DMS79 (cell line): ENCODE results near the gene SPATA16.

ENCODE experiments used
- DNase-seq: peaks from one replicate; lab custom pipeline; 2025; lab: John Stamatoyannopoulos, UW

The SPATA16 gene

DNA sequence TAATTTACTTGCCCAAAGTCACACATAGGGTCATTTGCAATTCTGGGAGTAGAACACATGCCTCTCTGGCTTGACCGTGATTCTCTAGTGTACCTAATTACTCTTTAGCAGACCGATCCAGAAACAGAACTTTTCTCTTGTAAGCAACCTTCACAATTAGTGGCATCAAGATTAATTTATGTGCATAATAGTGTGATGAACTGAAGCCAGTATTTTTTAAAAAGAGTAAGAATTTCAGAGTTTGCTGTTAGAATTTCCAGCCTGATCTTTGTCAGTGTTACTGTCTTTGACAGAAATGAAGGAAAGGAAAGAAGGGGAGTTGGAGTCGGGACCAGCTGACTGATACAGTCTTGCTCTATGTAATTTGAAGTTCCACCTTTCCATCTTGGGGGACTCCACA is 137.1 kb downstream of the SPATA16 start:
- DNase-seq: no peak

DNA sequence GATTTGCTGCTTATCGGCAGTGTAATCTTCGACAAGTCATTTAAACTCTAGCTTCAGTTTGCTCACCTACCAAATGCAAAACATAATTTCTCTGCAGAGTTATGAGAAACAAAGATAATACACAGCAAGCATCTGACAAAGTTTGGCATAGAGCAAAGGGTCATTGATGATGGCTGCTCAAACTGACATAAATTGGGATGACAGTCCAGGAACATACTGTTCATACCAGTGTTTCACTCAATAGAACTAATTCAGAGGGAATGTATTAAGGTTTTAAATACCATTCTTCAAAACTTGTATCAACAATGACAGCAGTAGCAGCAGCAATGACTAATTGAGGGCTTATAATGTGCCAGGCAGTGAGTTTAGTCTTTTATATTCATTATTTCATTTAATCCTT is 137.6 kb downstream of the SPATA16 start:
- DNase-seq: no peak

DNA sequence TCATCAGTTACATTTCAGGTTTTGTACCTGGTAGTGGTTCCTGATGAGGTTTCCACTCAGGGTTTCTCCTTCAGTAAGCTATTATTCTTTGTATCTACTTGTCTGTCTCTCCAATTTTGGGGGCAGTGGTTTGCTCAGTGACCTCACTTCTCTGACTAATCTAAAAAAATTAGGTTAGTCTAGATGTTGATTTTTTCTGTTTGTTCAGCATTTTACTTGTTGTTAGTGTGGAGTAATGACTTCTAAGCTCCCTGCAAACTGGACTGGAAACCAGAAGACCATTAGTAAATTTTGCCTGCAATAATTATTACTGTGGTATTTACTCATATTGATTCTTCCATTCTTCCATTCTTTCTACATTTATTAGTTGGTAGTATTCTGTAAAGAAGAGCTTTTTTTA is 139.4 kb downstream of the SPATA16 start:
- DNase-seq: no peak

DNA sequence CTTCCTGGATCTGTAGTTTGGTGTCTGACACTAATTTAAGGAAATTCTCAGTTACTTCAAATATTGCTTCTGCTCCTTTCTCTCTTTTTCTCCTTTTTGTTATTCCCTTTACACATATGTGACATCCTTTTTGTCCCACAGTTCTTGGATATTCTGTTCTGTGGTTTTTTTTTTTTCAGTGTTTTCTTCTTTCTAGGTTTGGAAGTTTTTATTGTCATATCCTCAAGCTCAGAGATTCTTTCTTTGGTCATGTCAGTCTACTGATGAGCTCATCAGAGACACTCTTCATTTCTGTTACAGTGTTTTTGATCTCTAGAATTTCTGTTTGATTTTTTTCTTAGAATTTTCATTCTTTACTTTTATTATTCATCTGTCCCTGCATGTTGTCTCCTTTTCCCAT is 140.5 kb downstream of the SPATA16 start:
- DNase-seq: no peak

DNA sequence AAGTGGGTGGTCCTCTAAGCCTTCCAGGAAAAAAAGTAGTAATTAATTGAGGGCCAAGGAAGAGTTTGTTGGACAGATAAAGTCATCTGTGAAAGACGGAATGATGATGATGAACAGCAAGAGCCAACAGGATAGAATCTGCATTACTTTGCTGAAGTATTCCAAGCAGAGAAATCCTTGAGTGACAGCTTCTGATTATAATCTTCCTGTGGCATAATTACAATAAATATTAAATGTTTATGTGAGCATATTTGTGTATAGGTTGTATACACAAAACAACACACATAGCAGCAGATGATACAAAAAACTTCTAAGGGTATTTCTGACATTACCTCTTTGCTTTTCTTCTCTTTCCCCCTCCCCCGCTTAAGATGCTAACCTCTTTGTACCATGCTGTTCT is 147.6 kb downstream of the SPATA16 start:
- no peak for DNase-seq

DNA sequence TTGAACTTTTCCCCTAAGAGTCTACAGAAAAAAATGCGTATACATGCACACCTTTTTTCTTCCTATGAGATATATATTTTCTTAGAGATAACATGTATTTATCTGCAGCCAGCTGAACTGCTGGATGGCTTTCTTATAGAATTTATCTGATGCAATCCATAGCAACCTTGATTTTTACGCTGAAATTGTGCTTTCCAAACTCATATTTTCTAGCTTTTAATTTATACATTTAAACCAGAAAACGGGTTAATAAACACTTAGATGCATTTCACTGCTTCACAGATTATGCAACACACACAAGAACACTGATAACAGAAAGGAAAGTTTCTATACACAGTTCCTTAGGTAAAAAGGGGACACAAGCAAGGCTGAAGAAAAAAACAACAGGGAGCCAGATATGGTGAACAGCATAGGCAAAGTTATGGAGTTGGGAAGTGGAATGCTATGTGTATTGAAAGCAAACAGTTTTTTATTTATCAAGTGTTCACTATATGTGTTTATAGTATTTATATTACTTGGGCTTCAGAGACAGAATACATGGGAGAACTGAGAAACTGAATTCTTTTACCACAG is 149.5 kb downstream of the SPATA16 start:
- no peak for DNase-seq

DNA sequence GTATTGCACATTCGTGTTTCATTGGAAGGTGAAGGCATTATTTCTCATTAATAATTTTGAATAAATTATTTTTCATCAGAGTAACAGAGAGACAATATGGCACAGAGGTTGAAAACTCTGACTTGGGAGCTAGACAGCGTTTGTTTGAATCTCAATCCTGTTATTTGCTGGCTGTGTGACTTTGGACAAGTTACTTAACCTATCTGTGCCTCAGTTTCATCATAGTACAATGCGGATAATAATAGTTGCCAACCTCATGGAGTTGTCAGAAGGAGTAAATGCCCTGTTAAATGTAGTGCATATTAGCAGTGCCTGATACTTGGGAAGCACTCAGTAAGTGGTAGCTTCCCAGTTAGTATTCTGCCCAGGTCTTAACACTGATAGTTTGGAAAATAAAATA is 151.7 kb downstream of the SPATA16 start:
- DNase-seq: no peak

DNA sequence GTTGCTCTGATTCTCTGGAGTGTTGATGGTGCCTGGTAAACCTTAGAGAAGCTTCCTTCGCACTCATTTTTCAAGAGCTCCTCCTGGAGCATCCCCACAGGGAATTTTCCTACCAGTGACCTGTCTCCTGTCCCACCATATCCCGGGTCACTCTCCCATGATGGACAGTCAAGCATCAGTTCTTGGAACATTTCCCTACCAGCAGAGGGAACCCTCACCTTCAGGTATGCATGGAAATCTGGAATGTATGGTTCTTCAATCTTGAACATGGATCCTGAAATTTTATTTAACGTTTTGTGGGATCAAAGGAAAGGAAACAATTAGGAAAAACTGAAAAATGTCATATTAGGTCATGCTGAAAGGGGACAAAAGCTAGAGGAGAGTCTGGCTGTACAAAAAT is 153.8 kb downstream of the SPATA16 start:
- DNase-seq: no peak

DNA sequence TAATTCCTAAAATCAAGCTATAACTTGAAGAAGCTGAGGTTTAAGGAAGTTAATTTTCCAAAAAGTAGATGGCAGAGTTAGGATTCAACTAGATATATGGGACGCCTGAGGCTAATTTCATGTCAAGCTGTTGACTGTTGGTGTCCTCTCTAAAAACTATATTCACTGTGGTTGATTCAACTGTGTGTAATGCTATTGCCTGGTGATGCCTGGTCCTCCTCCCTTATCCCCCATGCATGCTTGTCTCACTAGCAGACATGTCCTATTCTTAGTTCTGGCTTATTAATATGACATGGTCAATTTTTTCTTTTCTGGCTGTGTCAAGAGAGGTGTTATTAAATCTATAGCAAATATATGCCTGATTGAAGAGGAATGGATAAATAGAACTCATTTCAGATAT is 156.1 kb downstream of the SPATA16 start:
- no peak for DNase-seq

DNA sequence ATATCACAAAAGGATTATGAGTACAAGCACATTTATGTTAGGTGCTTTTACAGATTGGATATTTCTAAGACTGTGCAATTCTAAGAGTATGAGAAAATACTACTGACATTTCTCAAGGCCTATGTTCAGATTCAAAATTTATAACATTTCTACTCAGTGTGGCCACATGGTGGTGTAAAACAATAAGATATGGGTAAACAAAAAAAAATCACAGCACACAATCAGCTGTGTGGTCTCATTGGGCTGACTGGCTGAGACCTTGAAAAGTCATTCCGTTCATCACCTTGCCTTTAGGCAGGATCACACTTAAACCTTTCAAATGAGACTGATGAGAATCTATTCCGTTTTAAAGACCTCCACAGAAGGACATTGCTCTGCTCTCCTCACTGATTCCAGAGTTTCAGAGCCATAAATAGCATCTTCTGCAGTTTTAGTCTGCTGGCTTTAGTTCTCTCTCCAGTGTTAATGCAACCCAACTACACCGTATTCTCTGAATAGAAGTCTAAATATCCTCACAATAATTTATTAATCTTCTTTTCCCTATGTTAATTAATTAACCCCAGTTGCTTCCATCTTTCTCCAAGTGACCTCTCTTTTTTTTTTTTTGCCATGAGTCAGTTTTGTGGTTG is 158.2 kb downstream of the SPATA16 start:
- no peak for DNase-seq

DNA sequence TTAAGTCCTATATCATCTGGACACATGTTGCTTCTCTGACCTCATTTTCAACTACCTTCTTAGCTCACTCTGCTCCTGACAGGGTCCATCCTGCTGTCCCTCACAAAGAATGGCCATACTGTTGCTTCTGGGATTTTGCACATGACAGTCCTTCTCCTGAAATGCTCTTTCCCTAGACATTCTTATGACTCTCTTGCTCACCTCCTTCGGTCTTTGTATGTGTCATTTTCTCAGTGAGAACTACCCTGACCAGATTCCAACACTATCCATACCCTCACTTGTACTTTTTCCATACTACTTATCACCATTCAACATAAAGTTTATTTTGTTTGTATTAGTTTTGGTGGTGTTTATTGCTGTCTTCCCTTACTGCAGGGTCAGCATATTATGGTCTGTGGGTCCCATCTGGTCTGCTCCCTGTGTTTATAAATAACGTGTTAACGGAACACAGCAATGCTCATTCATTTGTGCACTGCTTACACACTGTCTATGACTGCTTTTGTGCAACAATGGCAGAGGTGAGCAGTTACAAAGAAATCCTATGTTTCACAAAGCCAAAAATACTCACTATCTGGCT is 159.5 kb downstream of the SPATA16 start:
- no peak for DNase-seq

DNA sequence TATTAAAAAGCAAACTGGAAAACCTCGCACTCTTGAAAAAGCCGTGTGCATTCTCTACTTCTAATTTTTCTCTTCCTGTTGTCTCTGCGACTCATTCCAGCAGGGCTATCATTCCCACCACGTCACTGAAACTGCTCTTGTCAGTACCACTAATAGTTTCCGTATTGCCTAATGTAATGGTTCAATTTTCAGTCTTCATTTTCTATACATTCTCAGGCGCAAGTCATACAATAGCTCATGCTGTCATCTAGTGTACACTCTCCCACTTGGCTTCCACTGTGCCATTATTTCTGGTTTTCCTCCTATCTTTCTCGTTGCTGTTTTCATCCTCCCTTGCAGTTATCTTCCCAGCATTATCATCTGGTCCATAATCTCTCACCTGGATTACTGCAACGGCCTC is 160.2 kb downstream of the SPATA16 start:
- no peak for DNase-seq

DNA sequence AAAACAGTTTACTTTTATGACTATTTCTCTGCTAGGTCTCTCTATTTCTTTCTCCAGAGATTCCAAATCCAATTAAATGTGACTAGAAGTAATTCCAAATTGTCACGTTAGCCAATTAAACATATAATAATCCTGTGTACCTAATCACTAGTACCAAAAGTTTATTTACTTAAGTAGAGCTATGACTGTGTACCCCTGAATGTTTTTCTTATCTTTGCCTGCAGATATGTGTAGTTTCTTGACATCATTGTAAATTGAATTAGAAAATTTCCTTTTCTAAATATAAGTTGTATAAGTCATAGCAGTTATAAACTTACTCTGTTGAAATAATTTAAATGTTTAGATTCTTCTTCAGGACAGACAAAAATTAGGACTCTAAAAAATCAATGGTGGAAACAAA is 163.3 kb downstream of the SPATA16 start:
- DNase-seq: no peak

DNA sequence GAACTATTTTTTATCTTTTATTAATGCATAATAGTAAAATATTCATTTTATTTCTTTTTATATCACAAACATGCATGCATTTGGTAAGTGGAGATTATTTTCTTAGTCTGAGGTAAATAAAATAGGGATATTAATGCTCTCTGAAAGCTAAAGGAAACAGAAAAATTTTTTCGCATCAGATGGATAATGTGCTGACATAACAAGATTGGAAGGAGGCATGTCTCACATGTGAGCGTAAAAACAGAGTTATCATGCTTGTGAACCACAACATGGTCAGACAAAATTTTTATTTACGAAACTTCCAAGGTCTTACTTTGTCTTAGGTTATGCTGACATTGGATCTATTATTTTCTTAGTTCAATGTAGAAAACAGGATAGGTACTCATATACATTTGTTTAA is 166.1 kb downstream of the SPATA16 start:
- DNase-seq: no peak

DNA sequence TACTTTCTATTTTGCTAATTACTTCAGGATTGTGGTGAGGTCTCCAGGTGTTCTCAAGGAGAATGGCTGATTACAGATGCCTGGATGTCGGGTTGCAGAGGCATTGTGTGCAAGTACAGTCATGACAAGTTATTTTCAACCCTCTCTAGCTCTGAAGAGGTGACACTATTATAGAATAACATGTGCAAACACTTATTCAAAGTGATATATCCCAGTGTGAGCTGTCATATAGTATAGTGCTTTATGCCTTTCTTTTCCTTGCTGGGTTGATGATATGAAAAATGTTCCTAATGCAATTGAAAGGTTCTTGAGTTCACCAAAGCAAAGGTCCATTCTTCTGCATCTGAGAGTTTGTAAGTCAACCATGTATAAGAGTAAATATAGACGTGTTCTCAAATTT is 167.2 kb downstream of the SPATA16 start:
- DNase-seq: peak; percentile 80

DNA sequence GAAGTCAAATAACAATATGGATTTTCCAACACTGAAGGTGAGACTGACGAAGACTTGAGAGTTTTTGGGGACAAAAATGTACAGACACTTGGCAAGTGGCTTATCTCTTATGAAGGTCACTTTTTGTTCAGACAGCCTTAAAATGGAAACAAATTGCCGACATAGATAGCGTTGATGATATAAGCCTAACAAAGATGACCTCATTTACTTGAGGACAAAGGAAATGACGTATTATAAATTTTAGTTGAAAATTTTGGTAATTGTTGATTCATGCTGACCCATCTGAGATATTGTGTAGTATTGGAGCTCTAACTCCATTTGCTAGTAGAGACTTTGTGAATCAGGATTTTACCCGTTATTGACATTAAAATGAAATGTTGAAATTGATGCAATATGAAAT is 168.3 kb downstream of the SPATA16 start:
- DNase-seq: no peak

DNA sequence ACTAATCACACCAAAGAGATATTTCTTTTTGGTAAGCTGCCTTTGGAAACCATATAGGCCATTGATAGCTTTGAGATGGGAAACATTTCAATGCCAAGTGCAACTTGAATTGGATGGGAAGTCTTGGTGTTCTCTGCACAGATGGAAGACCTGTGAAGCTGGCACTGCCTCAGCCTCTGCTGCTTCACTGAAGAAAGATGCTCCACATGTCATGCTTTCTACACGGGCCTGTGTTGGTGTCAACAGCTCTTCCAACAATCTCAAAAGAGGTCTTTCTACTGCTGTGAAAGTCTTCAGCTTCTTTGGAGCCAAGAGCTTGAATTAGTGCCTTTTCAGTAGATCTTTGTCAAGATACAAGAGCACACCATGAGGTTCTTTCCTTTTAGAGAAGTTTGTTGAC is 169.0 kb downstream of the SPATA16 start:
- no peak for DNase-seq

DNA sequence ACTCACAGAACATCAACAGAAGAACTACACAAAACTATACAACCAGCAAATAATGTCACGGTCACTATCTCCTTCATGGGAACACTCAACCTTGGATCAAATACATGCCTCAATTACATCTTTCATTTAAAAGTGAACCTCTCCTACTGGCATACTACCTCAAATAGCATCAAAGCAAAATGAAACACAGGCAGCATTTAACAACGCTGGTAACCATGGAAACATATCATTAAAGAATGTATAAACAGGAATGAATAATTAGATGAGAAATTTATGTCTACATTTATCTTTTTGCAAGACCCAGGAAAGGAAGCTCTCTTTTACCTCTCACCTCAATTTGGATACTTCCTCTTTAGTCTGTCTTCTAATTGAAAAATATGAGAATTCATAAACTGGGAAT is 172.4 kb downstream of the SPATA16 start:
- DNase-seq: no peak

DNA sequence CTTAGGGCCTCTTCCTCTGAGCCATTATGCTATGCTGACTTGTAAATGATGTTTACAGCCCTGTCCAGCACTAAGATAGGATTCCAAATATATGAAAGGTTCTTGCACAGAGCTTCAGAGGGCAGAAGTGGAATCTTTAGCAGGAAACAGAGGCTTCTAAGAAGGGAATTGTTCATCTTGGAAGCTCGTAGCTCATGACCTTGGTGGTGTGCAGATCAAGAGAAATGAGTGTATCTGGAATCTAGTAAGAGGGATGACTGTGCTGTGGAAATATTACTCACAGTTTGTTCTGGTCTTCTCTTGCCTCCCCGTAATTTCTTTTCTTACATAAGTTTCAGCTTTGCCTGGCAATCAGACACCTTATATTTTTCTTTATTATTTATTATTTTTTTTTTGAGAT is 175.8 kb downstream of the SPATA16 start:
- no peak for DNase-seq

DNA sequence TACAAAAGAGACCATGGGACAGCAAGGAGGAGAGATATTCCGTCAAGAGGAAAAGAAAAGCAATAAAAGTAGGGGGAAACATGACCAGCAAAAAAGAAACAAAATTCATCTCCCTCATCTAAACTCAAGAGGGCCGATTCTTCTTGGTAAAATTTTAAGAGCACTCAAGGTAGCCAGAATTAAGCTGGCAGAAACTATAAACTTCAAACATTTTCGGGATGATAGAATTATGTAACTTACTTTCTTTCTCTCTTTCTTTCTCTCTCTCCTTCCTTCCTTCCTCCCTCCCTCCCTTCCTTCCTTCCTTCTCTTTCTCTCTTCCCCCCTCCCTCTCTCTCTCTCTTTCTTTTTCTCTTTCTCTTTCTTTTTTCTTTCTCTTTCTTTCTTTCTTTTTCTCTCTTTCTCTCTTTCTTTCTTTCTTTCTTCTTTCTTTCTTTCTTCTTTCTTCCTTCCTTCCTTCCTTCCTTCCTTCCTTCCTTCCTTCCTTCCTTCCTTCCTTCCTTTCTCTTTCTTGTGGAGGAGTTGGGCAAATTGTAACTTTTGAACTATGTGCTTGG is 180.3 kb downstream of the SPATA16 start:
- DNase-seq: peak; percentile 41

DNA sequence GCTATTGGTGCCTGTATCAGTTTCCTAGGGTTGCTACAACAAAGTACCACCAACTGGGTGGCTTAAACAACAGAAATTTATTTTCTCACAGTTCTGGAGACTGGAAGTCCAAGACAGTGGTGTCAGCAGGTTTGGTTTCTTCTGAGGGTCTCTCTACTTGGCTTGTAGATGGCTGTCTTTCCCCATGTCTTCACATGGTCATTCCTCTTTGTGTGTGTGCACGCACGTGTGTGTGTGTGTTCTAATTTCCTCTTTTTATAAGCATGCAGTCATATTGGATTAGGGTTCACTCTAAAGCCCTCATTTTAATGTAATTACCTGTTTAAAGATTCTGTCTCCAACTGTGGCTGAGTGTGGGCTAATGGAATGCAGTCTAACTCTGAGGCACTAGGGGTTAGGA is 182.5 kb downstream of the SPATA16 start:
- DNase-seq: no peak

DNA sequence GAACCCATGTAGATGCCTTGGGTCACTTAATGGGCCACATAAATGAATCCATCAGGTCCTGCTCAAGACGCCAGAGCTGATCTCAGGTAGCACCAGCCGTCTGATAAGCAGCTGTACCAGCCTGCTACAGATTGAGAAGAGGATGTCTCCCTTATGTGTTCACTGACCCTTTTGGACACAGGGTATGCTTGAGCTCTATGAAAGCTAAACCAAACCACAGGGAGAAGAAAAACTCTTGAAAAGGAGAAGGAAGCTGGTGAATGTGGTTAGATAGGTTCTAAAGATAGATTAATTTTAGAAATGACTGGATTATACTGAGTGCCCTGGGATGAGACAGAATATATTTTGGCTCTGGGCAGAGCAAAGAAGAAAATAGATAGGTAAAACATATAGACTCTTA is 187.5 kb downstream of the SPATA16 start:
- no peak for DNase-seq

DNA sequence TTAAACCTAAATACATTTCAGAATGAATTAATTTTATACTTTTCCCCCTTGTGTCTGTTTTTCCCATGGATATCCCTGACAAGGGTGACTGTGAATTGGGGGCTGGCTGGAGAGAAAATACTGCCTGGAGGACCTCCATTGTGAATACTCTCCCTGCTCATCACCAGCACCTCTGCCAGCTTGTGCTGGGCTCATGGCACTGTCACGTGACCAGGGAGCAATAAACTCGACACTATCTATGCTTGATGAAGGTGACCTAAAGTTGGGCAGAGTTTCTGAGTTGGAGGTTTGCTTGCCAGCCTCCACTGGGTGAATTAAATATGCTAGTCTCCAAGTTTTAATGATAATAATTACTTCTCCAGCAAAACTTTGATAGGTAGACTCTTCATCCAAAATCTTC is 189.5 kb downstream of the SPATA16 start:
- DNase-seq: no peak

DNA sequence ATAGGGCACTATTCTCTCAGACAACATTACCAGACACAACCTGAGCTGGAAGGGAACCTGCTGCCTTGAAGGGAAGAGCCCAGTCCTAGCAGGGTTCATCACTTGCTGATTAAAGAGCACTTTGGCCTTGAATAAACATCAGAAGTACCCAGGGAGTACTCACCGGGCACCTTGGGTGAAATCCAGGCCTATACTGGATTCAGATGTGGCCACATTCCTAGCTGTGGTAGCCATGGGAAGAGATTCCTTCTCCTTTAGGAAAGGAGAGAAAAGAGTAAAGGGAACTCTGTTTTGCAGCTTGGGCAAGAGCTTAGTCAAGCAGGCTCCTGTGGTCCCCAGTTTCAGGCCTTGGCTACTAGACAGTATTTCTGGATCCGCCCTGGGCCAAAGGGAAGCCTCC is 195.0 kb downstream of the SPATA16 start:
- no peak for DNase-seq
